Mesodermal cell (in vitro differentiated cells): ENCODE data around the gene ACACA.
"Not testable (repeated sequence)": the region's sequence is repeated elsewhere in the genome, so short reads cannot be mapped to it uniquely, and the experiment has no call there.

Source experiments
- H3K27ac ChIP-seq: 2 replicates; pipeline ENCODE4 v1.7.0; 2013; ENCODE audit warnings: mild to moderate bottlenecking, low read depth, low read length, moderate library complexity; ENCODE audit not compliant: severe bottlenecking
- H3K36me3 ChIP-seq: 2 replicates; pipeline ENCODE4 v1.7.1; 2013; ENCODE audit warnings: mild to moderate bottlenecking, low read length, moderate library complexity; ENCODE audit not compliant: control insufficient read depth, insufficient read depth
- H3K4me1 ChIP-seq: one replicate; pipeline ENCODE4 v1.7.1; 2013; ENCODE audit warnings: mild to moderate bottlenecking, low read length; ENCODE audit not compliant: insufficient read depth, control insufficient read depth, poor library complexity, severe bottlenecking
- H3K4me3 ChIP-seq: 2 replicates; pipeline ENCODE4 v1.7.0; 2013; ENCODE audit warnings: low read length, control low read depth, mild to moderate bottlenecking; ENCODE audit not compliant: insufficient read depth, poor library complexity, severe bottlenecking; ENCODE audit errors: extremely low read depth
- H3K9me3 ChIP-seq: 2 replicates; pipeline ENCODE4 v1.7.1; 2013; ENCODE audit warnings: mild to moderate bottlenecking, low read length, moderate library complexity; ENCODE audit not compliant: control insufficient read depth
- WGBS, 2 experiments: methylation state at CpG; one replicate each; pipeline ENCODE4 v1.1.5; 2013; ENCODE audit warnings: missing lambda C conversion rate in 2 of 2; ENCODE audit not compliant: insufficient coverage in 2 of 2; 5-methylcytosine and 5-hydroxymethylcytosine counted together

The ACACA gene

GRCh38 chr17:37368577-37368976 is 38.1 kb downstream of the ACACA start:
- 100% methylated on average over 2 of the region's 3 CpGs for WGBS, 2 experiments
- no peaks in the 10 kb centered on the region for H3K4me1 ChIP-seq
- H3K9me3 ChIP-seq, result no peaks in the 10 kb centered on the region
- H3K27ac ChIP-seq, result no peak overlapping the region
- H3K36me3 ChIP-seq, result no peaks in the 10 kb centered on the region
- no peak overlapping the region for H3K4me3 ChIP-seq

GRCh38 chr17:37365589-37365988 is 41.0 kb downstream of the ACACA start:
- Histone ChIP-seq H3K27ac (no peak overlapping the region), H3K4me1 (peaks cover 7% of the 10 kb centered on the region), H3K4me3 (no peak overlapping the region), H3K36me3 (no peaks in the 10 kb centered on the region), H3K9me3 (no peaks in the 10 kb centered on the region)
- WGBS, 2 experiments, result 89 to 100% methylated on average over 1 of the region's 1 CpG

GRCh38 chr17:37361543-37361942 is 45.1 kb downstream of the ACACA start:
- WGBS, 2 experiments, result 81 to 93% methylated on average over 3 of the region's 4 CpGs
- Histone ChIP-seq H3K4me1 (peaks cover 27% of the 10 kb centered on the region), H3K27ac (no peak overlapping the region), H3K36me3 (peaks cover 7% of the 10 kb centered on the region), H3K9me3 (no peaks in the 10 kb centered on the region), H3K4me3 (no peak overlapping the region)

- Histone ChIP-seq H3K27ac (no peak overlapping the region), H3K4me1 (peaks cover 28% of the 10 kb centered on the region), H3K9me3 (no peaks in the 10 kb centered on the region), H3K4me3 (no peak overlapping the region), H3K36me3 (peaks cover 12% of the 10 kb centered on the region)
- WGBS, 2 experiments, result 100% methylated on average over 1 of the region's 3 CpGs; no CpG with 5 or more reads in 1 of the 2 experiments
Measured at GRCh38 chr17:37360632-37361031, 46.0 kb downstream of the ACACA start.

- H3K4me3 ChIP-seq, result peak overlapping the region; percentile 21
- H3K4me1 ChIP-seq, result peaks cover 28% of the 10 kb centered on the region
- peaks cover 20% of the 10 kb centered on the region for H3K36me3 ChIP-seq
- 36 to 41% methylated on average over 16 to 18 of the region's 18 CpGs for WGBS, 2 experiments
- no peaks in the 10 kb centered on the region for H3K9me3 ChIP-seq
- H3K27ac ChIP-seq, result peak overlapping the region; percentile 88
Measured at GRCh38 chr17:37359682-37360188, 46.9 kb downstream of the ACACA start.

GRCh38 chr17:37358830-37359681 is 47.6 kb downstream of the ACACA start:
- Histone ChIP-seq H3K36me3 (peaks cover 27% of the 10 kb centered on the region), H3K27ac (peak overlapping the region; percentile 88), H3K4me1 (peaks cover 28% of the 10 kb centered on the region), H3K9me3 (no peaks in the 10 kb centered on the region), H3K4me3 (peak overlapping the region; percentile 93)
- 0 to 1% methylated on average over 60 to 66 of the region's 88 CpGs for WGBS, 2 experiments

- H3K9me3 ChIP-seq, result no peaks in the 10 kb centered on the region
- H3K27ac ChIP-seq, result peak overlapping the region; percentile 88
- H3K36me3 ChIP-seq, result peaks cover 35% of the 10 kb centered on the region
- 0 to 6% methylated on average over 7 to 12 of the region's 21 CpGs for WGBS, 2 experiments
- peak overlapping the region; percentile 93 for H3K4me3 ChIP-seq
- H3K4me1 ChIP-seq, result peaks cover 28% of the 10 kb centered on the region
Measured at GRCh38 chr17:37358098-37358829, 48.4 kb downstream of the ACACA start.

- not testable (repeated sequence) for H3K27ac ChIP-seq, H3K9me3 ChIP-seq
- Histone ChIP-seq H3K4me3 (peak overlapping the region; percentile 93), H3K4me1 (peaks cover 28% of the 10 kb centered on the region), H3K36me3 (peaks cover 48% of the 10 kb centered on the region)
- 84 to 88% methylated on average over 11 of the region's 12 CpGs for WGBS, 2 experiments
Measured at GRCh38 chr17:37356796-37357569, 49.7 kb downstream of the ACACA start.

GRCh38 chr17:37346863-37347402 is 59.7 kb downstream of the ACACA start:
- peaks cover 76% of the 10 kb centered on the region for H3K36me3 ChIP-seq
- not testable (repeated sequence) for H3K4me1 ChIP-seq, H3K4me3 ChIP-seq, H3K27ac ChIP-seq
- WGBS, 2 experiments, result 91 to 100% methylated on average over 5 to 6 of the region's 8 CpGs
- peaks cover 17% of the 10 kb centered on the region for H3K9me3 ChIP-seq

GRCh38 chr17:37344519-37344918 is 62.1 kb downstream of the ACACA start:
- Histone ChIP-seq H3K4me3 (no peak overlapping the region), H3K36me3 (peaks cover 69% of the 10 kb centered on the region), H3K9me3 (peaks cover 17% of the 10 kb centered on the region), H3K27ac (no peak overlapping the region), H3K4me1 (no peaks in the 10 kb centered on the region)
- WGBS, 2 experiments, result no CpG with 5 or more reads among the region's 4 CpGs
